ENCODE results near the gene MORF4L1. TPM values are rescaled to one million over a fixed set of nuclear protein-coding genes. Genes with fewer than 3 reads are reported as not detected.
"Not testable (repeated sequence)": the region's sequence is repeated elsewhere in the genome, so short reads cannot be mapped to it uniquely, and the experiment has no call there.

The MORF4L1 gene
- total and polyA plus RNA-seq, 11 donors, result 162 to 549 (median 328) TPM

DNA sequence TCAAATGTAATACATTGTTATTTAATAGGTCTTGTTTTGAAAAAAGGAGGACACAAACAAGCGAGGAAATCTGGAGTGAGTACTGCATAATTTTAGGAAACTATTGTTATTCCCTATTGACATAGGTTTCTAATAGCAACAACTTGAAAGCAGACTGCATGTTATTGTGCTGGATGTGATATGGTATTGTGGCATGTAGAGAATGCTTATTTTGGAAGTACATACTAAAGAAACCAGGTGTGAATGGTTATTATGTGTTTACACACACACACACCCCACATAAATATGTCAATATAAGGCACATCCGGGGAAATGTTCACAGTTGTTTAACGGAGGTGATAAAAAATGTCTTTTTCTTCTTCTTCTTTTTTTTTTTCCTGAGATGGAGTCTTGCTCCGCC is 5.9 kb upstream of the MORF4L1 start:
- H3K4me1 ChIP-seq, result peaks cover 0 to 1% (median 0%) of the 10 kb centered on the region in 12 donors
- ATAC-seq (no peak), DNase-seq (no peak)
- H3K27me3 ChIP-seq, result no peaks in the 10 kb centered on the region
- intact Hi-C loops (cut with DNase I), result loop anchor here in 2 of 10 donors (10.0 kb wide), 2 partner anchors 52 to 318 kb away; partner anchors contain the start of gene ADAMTS7 (in 1 of the 2)
- H3K27ac ChIP-seq, result no peak overlapping the region
- H3K36me3 ChIP-seq, result no peaks in the 10 kb centered on the region
- 82 to 91% (median 89%) methylated on average over 4 of the region's 4 CpGs for WGBS, 4 donors
- no peak for TF ChIP-seq POLR2A (IDR thresholded peaks at IDR 0.05)
- TF ChIP-seq, protein P1, sequence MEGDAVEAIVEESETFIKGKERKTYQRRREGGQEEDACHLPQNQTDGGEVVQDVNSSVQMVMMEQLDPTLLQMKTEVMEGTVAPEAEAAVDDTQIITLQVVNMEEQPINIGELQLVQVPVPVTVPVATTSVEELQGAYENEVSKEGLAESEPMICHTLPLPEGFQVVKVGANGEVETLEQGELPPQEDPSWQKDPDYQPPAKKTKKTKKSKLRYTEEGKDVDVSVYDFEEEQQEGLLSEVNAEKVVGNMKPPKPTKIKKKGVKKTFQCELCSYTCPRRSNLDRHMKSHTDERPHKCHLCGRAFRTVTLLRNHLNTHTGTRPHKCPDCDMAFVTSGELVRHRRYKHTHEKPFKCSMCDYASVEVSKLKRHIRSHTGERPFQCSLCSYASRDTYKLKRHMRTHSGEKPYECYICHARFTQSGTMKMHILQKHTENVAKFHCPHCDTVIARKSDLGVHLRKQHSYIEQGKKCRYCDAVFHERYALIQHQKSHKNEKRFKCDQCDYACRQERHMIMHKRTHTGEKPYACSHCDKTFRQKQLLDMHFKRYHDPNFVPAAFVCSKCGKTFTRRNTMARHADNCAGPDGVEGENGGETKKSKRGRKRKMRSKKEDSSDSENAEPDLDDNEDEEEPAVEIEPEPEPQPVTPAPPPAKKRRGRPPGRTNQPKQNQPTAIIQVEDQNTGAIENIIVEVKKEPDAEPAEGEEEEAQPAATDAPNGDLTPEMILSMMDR (IDR thresholded peaks at IDR 0.05), result no peak
- no peaks in the 10 kb centered on the region for H3K9me3 ChIP-seq
- no peak overlapping the region for H3K4me3 ChIP-seq

DNA sequence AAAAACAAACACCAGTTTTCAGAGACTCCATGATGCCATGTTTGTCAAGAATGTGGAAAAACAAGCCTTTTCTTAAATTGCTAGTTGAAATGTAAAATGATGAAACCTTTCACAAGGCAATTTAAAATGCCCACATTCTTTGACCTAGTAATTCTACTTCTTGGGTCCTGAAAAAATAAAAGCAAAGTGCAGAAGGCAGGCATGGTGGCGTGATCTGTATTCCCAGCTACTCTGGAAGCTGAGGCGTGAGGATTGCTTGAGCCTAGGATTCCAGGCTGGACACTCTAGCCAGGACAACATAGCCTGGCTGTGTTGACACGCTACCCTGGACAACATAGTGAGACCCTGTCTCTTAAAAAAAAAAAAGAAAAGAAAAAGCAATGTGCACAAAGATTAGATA is 4.3 kb upstream of the MORF4L1 start:
- Histone ChIP-seq H3K9me3 (no peaks in the 10 kb centered on the region), H3K4me3 (no peak overlapping the region), H3K36me3 (no peaks in the 10 kb centered on the region), H3K27ac (no peak overlapping the region), H3K27me3 (no peaks in the 10 kb centered on the region), H3K4me1 (peaks cover 0 to 7% (median 4%) of the 10 kb centered on the region in 12 donors)
- WGBS, 4 donors, result 96 to 98% (median 97%) methylated on average over 3 of the region's 3 CpGs
- DNase-seq (no peak), ATAC-seq (no peak)
- intact Hi-C loops (cut with DNase I), result loop anchor here in 2 of 10 donors (10.0 kb wide), 2 partner anchors 54 to 316 kb away; partner anchors contain the start of gene ADAMTS7 (in 1 of the 2)
- no peak for TF ChIP-seq POLR2A (IDR thresholded peaks at IDR 0.05)
- TF ChIP-seq, protein P1 (IDR thresholded peaks at IDR 0.05), result no peak

DNA sequence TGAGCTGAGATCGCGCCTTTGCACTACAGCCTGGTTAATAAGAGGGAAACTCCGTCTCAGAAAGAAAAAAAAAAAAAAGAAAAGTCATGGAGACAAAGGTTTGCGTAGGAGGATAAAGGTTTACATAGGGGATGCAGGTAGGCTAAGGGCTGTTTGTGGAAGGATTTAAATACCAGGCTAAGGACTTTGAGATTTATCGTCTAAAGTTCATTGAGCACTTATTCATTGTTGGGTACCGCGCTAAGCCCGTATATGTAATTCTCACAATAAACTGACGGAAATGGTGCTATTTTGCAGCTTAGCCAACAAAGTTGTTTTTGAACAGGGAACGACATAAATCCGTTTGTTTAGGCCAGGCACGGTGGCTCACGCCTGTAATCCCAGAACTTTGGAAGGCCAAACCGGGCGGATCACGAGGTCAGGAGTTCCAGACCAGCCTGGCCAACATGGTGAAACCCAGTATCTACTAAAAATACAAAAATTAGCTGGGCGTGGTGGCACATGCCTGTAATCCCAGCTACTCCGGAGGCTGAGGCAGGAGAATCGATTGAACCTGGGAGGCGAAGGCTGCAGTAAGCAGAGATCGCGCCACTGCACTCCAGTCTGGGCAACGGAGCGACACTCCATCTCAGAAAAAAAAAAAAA is 1.1 kb upstream of the MORF4L1 start:
- ATAC-seq, H3K9me3 ChIP-seq, DNase-seq, H3K36me3 ChIP-seq, H3K27me3 ChIP-seq: not testable (repeated sequence)
- 88 to 92% (median 89%) methylated on average over 24 of the region's 24 CpGs for WGBS, 4 donors
- Histone ChIP-seq H3K27ac (peak overlapping the region in 8 of 12 donors; percentile 75 to 100 (median 100)), H3K4me1 (peaks cover 0 to 31% (median 23%) of the 10 kb centered on the region in 12 donors), H3K4me3 (peak overlapping the region in 6 of 12 donors; percentile 64 to 100 (median 92))
- intact Hi-C loops (cut with DNase I), result loop anchor here in 6 of 10 donors (2.0 to 10.0 kb wide), 6 partner anchors 47 to 117 kb away; partner anchors contain the start of gene ADAMTS7 (in 4 of the 6)

DNA sequence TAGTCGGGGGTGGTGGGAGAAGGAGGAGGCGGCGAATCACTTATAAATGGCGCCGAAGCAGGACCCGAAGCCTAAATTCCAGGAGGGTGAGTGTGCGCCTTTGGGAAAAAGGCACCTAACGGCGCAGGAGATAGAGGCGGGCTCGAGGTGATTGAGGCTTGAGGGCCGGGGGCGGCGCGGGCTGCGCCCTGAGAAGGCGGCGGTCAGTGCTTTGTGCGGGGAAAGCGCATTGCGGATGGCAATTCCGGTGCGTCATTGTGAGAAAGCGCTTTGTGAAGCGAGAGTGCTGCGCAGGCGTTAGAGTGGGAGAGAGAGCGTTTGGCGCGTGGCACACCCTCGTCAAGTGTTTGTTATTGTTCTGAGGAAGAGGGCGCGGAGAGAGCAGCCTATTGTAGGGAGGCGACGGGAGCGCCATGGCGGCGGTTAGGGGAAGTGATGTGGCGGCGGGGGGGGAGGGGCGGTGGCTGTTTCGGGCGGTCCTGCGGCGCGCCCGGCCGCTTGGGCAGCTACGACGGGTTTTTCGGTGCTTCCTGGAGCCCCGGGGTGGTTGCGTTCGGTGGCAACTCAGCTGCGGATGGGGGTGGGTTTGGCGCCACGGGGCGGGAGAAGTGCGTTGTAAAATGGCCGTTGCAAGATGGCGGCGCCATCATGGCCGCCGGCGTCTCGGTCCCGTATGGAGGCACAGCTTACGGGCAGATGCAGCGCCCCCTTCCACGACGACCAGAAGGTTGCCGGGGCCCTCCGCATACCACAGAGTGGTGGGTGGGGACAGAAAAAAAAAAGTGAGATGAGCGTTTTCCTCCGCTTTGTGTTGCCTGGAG is 492 bp downstream of the MORF4L1 start:
- DNase-seq (peak; percentile 85 to 91 (median 89)), ATAC-seq (peak; percentile 57 to 78 (median 76))
- peak overlapping the region; percentile 61 to 100 (median 95) for H3K4me3 ChIP-seq
- H3K36me3 ChIP-seq, result peaks cover 0 to 2% (median 0%) of the 10 kb centered on the region in 9 donors
- H3K27me3 ChIP-seq, result no peaks in the 10 kb centered on the region
- peak overlapping the region; percentile 96 to 100 (median 100) for H3K27ac ChIP-seq
- no peaks in the 10 kb centered on the region for H3K9me3 ChIP-seq
- intact Hi-C loops (cut with DNase I), result loop anchor here in 5 of 10 donors (5.0 to 10.0 kb wide), 5 partner anchors 48 to 118 kb away; partner anchors contain the start of gene ADAMTS7 (in 3 of the 5)
- 0 to 1% (median 1%) methylated on average over 57 to 75 of the region's 75 CpGs for WGBS, 4 donors
- H3K4me1 ChIP-seq, result peaks cover 3 to 47% (median 38%) of the 10 kb centered on the region in 12 donors
- TF ChIP-seq, protein P1 (IDR thresholded peaks at IDR 0.05), result peak; percentile 7 to 61 (median 42)
- peak; percentile 67 to 84 for TF ChIP-seq POLR2A (IDR thresholded peaks at IDR 0.05)

Data from heart left ventricle (tissue), 16 donors.